BLaER1 treated with 17β-estradiol and CSF1 and Interleukin-3, amounts not matched to agents 10 nM and 100 nM (cell line): Measurements from ENCODE around the gene SAMD4B.
A peak's percentile ranks its signal among the peaks of the same experiment; 100 is the strongest.

Experiments
- H3K27ac ChIP-seq, 11 experiments: shearing (Covaris generic); formaldehyde crosslinking; 2 replicates each; pipeline ENCODE4 v1.8.1; 2022
- H3K27me3 ChIP-seq, 11 experiments: shearing (Covaris generic); formaldehyde crosslinking; 2 replicates each; pipeline ENCODE4 v1.8.1; 2022
- H3K36me3 ChIP-seq, 11 experiments: shearing (Covaris generic); formaldehyde crosslinking; 2 replicates each; pipeline ENCODE4 v1.8.1; 2022
- H3K4me1 ChIP-seq, 10 experiments: shearing (Covaris generic); formaldehyde crosslinking; 2 replicates each; pipeline ENCODE4 v1.8.1; 2022
- H3K4me2 ChIP-seq, 11 experiments: shearing (Covaris generic); formaldehyde crosslinking; 2 replicates each; pipeline ENCODE4 v1.8.1; 2022
- H3K4me3 ChIP-seq, 10 experiments: shearing (Covaris generic); formaldehyde crosslinking; 2 replicates each; pipeline ENCODE4 v1.8.1; 2022
- H3K9ac ChIP-seq, 11 experiments: shearing (Covaris generic); formaldehyde crosslinking; 2 replicates each; pipeline ENCODE4 v1.8.1; 2022
- H3K9me3 ChIP-seq, 11 experiments: shearing (Covaris generic); formaldehyde crosslinking; replicated peaks in 1 of 11; 2 replicates each; pipeline ENCODE4 v1.8.1; 2022
- H4K20me1 ChIP-seq, 11 experiments: shearing (Covaris generic); formaldehyde crosslinking; 2 replicates each; pipeline ENCODE4 v1.8.1; 2022
- Cebpa-rat ChIP-seq, 11 experiments: shearing (Covaris generic); IDR thresholded peaks; 2 replicates each; pipeline ENCODE4 v1.8.1; 2022

SAMD4B gene

GRCh38 chr19:39407660-39408391, 65.6 kb downstream of the SAMD4B start:
- H3K4me3 ChIP-seq: peak overlapping the region; percentile 81 to 100 (median 98)
- H3K9ac ChIP-seq: peak overlapping the region; percentile 95 to 100 (median 98)
- H3K27ac ChIP-seq: peak overlapping the region; percentile 93 to 100 (median 99)
- H3K9me3 ChIP-seq: peaks cover 0 to 18% (median 0%) of the 10 kb centered on the region in 11 experiments; a peak in 7 of 22 replicates
- peaks cover 35 to 72% (median 48%) of the 10 kb centered on the region in 10 experiments for H3K4me1 ChIP-seq
- H3K4me2 ChIP-seq: peak overlapping the region; percentile 64 to 100 (median 97)
- no peaks in the 10 kb centered on the region for H3K27me3 ChIP-seq
- TF ChIP-seq Cebpa-rat (IDR thresholded peaks at IDR 0.05): no peak
- H4K20me1 ChIP-seq: peaks cover 23 to 28% (median 27%) of the 10 kb centered on the region in 11 experiments
- H3K36me3 ChIP-seq: peaks cover 10 to 26% (median 20%) of the 10 kb centered on the region in 11 experiments

GRCh38 chr19:39408392-39409207, 66.4 kb downstream of the SAMD4B start:
- peak overlapping the region; percentile 81 to 100 (median 98) for H3K4me3 ChIP-seq
- peaks cover 23 to 28% (median 27%) of the 10 kb centered on the region in 11 experiments for H4K20me1 ChIP-seq
- H3K27me3 ChIP-seq: no peaks in the 10 kb centered on the region
- peaks cover 10 to 26% (median 20%) of the 10 kb centered on the region in 11 experiments for H3K36me3 ChIP-seq
- peak overlapping the region; percentile 64 to 100 (median 97) for H3K4me2 ChIP-seq
- H3K9me3 ChIP-seq: peaks cover 0 to 18% (median 0%) of the 10 kb centered on the region in 11 experiments; a peak in 7 of 22 replicates
- peaks cover 35 to 64% (median 41%) of the 10 kb centered on the region in 10 experiments for H3K4me1 ChIP-seq
- H3K27ac ChIP-seq: peak overlapping the region; percentile 93 to 100 (median 99)
- no peak for TF ChIP-seq Cebpa-rat (IDR thresholded peaks at IDR 0.05)
- peak overlapping the region; percentile 95 to 100 (median 98) for H3K9ac ChIP-seq

GRCh38 chr19:39409208-39410016, 67.2 kb downstream of the SAMD4B start:
- no peak for TF ChIP-seq Cebpa-rat (IDR thresholded peaks at IDR 0.05)
- H3K4me1 ChIP-seq: peaks cover 31 to 64% (median 38%) of the 10 kb centered on the region in 10 experiments
- peaks cover 27 to 37% (median 31%) of the 10 kb centered on the region in 11 experiments for H4K20me1 ChIP-seq
- peaks cover 0 to 18% (median 0%) of the 10 kb centered on the region in 11 experiments; a peak in 7 of 22 replicates for H3K9me3 ChIP-seq
- no peaks in the 10 kb centered on the region for H3K27me3 ChIP-seq
- peak overlapping the region; percentile 84 to 100 (median 97) for H3K4me2 ChIP-seq
- H3K9ac ChIP-seq: peak overlapping the region; percentile 95 to 100 (median 98)
- H3K36me3 ChIP-seq: peaks cover 10 to 26% (median 20%) of the 10 kb centered on the region in 11 experiments
- peak overlapping the region; percentile 93 to 100 (median 99) for H3K27ac ChIP-seq
- peak overlapping the region; percentile 81 to 100 (median 98) for H3K4me3 ChIP-seq

- H3K9me3 ChIP-seq: peaks cover 0 to 18% (median 0%) of the 10 kb centered on the region in 11 experiments; a peak in 7 of 22 replicates
These were observed 68.0 kb downstream of the SAMD4B start for GRCh38 chr19:39410017-39410830.

GRCh38 chr19:39410831-39411080, 68.5 kb downstream of the SAMD4B start:
- H3K9ac ChIP-seq: peak overlapping the region; percentile 95 to 100 (median 98)
- H3K27me3 ChIP-seq: no peaks in the 10 kb centered on the region
- H3K36me3 ChIP-seq: peaks cover 18 to 39% (median 31%) of the 10 kb centered on the region in 11 experiments
- peaks cover 0 to 18% (median 0%) of the 10 kb centered on the region in 11 experiments; a peak in 7 of 22 replicates for H3K9me3 ChIP-seq
- peak overlapping the region; percentile 84 to 100 (median 97) for H3K4me2 ChIP-seq
- peak overlapping the region; percentile 81 to 100 (median 98); a peak in 19 of 20 replicates for H3K4me3 ChIP-seq
- H3K27ac ChIP-seq: peak overlapping the region; percentile 93 to 100 (median 99)
- TF ChIP-seq Cebpa-rat (IDR thresholded peaks at IDR 0.05): no peak
- H3K4me1 ChIP-seq: peaks cover 31 to 64% (median 38%) of the 10 kb centered on the region in 10 experiments
- H4K20me1 ChIP-seq: peaks cover 27 to 50% (median 45%) of the 10 kb centered on the region in 11 experiments

More at GRCh38 chr19:39410017-39410830, 68.0 kb downstream of the SAMD4B start:
- Histone ChIP-seq H3K4me3 (peak overlapping the region; percentile 81 to 100 (median 98)), H3K4me1 (peaks cover 31 to 65% (median 38%) of the 10 kb centered on the region in 10 experiments), H3K4me2 (peak overlapping the region; percentile 84 to 100 (median 97)), H3K36me3 (peaks cover 14 to 34% (median 25%) of the 10 kb centered on the region in 11 experiments), H3K27ac (peak overlapping the region; percentile 93 to 100 (median 99)), H4K20me1 (peaks cover 27 to 45% (median 40%) of the 10 kb centered on the region in 11 experiments), H3K27me3 (no peaks in the 10 kb centered on the region), H3K9ac (peak overlapping the region; percentile 95 to 100 (median 98))
- no peak for TF ChIP-seq Cebpa-rat (IDR thresholded peaks at IDR 0.05)

- peak overlapping the region; percentile 84 to 100 (median 97) for H3K4me2 ChIP-seq
- H3K9ac ChIP-seq: peak overlapping the region; percentile 95 to 100 (median 98)
- H3K4me1 ChIP-seq: peaks cover 33 to 64% (median 39%) of the 10 kb centered on the region in 10 experiments
- H3K27me3 ChIP-seq: no peaks in the 10 kb centered on the region
- H4K20me1 ChIP-seq: peaks cover 27 to 55% (median 50%) of the 10 kb centered on the region in 11 experiments
- H3K9me3 ChIP-seq: peaks cover 0 to 18% (median 0%) of the 10 kb centered on the region in 11 experiments; a peak in 7 of 22 replicates
- peak overlapping the region; percentile 93 to 100 (median 99) for H3K27ac ChIP-seq
- TF ChIP-seq Cebpa-rat (IDR thresholded peaks at IDR 0.05): no peak
- peaks cover 23 to 44% (median 36%) of the 10 kb centered on the region in 11 experiments for H3K36me3 ChIP-seq
- peak overlapping the region; percentile 1 to 100 (median 96); a peak in 18 of 20 replicates for H3K4me3 ChIP-seq
These were observed 69.0 kb downstream of the SAMD4B start for GRCh38 chr19:39411081-39411831.

GRCh38 chr19:39411832-39412099, 69.5 kb downstream of the SAMD4B start:
- Histone ChIP-seq H4K20me1 (peaks cover 27 to 59% (median 54%) of the 10 kb centered on the region in 11 experiments), H3K27ac (peak overlapping the region; percentile 93 to 100 (median 99))

More at GRCh38 chr19:39411832-39412099, 69.5 kb downstream of the SAMD4B start:
- H3K9me3 ChIP-seq: peaks cover 0 to 18% (median 0%) of the 10 kb centered on the region in 11 experiments; a peak in 7 of 22 replicates
- no peaks in the 10 kb centered on the region for H3K27me3 ChIP-seq
- H3K36me3 ChIP-seq: peaks cover 29 to 49% (median 40%) of the 10 kb centered on the region in 11 experiments
- H3K9ac ChIP-seq: peak overlapping the region; percentile 95 to 100 (median 98)
- H3K4me2 ChIP-seq: peak overlapping the region; percentile 84 to 100 (median 97)
- H3K4me1 ChIP-seq: peaks cover 33 to 64% (median 41%) of the 10 kb centered on the region in 10 experiments
- no peak for TF ChIP-seq Cebpa-rat (IDR thresholded peaks at IDR 0.05)
- H3K4me3 ChIP-seq: peak overlapping the region; percentile 1 to 100 (median 96); a peak in 15 of 20 replicates
